ENCODE measurements around the gene GAB3. TPM values are rescaled to one million over a fixed set of nuclear protein-coding genes. Genes with fewer than 3 reads are reported as not detected.

Gene GAB3
- total RNA-seq, 1 donor from 2014 or later = 0.90 TPM

GRCh38 chrX:154658957-154659356 lies 91.9 kb downstream of the GAB3 start:
- H3K27me3 Mint-ChIP-seq (ENCODE audit: unreplicated experiment) = peaks cover 2% of the 10 kb centered on the region
- H3K27ac Mint-ChIP-seq (ENCODE audit: unreplicated experiment) = no peak overlapping the region
- H3K4me3 Mint-ChIP-seq (ENCODE audit: unreplicated experiment) = no peak overlapping the region
- no peaks in the 10 kb centered on the region for H3K36me3 Mint-ChIP-seq (ENCODE audit: low read depth, unreplicated experiment)
- no peak for TF ChIP-seq CTCF (IDR thresholded peaks at IDR 0.05; ENCODE audit: unreplicated experiment)
- H3K9me3 Mint-ChIP-seq (ENCODE audit: unreplicated experiment) = no peaks in the 10 kb centered on the region
- H3K4me1 Mint-ChIP-seq (ENCODE audit: unreplicated experiment) = no peaks in the 10 kb centered on the region
- DNase-seq (ENCODE audit: low spot score) = no peak

DNA sequence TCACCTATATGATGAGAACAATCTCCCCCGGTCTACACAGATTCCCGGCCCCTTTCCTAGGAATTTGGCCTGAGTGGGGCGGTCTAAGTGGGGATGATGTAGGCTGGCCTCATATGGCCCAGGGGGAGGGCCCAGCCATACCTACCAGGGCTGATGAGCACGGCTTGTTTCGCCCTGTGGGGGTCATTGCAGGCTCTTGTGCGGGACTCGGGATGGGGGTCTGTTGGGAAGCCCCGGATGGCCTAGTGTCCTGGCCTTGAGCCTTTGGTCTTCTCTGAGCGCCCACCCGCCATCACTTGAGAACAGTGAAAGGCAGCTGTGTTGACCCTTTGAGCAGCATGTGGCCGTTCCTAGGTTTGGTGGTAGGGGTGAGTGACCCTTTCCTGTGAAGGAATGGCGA lies 92.7 kb downstream of the GAB3 start:
- H3K4me1 Mint-ChIP-seq (ENCODE audit: unreplicated experiment) = no peaks in the 10 kb centered on the region

GRCh38 chrX:154657226-154657805 lies 93.6 kb downstream of the GAB3 start:
- DNase-seq (ENCODE audit: low spot score) = no peak
- Mint-ChIP-seq H3K4me3 (ENCODE audit: unreplicated experiment) (no peak overlapping the region), H3K27ac (ENCODE audit: unreplicated experiment) (no peak overlapping the region), H3K36me3 (ENCODE audit: low read depth, unreplicated experiment) (no peaks in the 10 kb centered on the region), H3K4me1 (ENCODE audit: unreplicated experiment) (no peaks in the 10 kb centered on the region), H3K9me3 (ENCODE audit: unreplicated experiment) (no peaks in the 10 kb centered on the region), H3K27me3 (ENCODE audit: unreplicated experiment) (peaks cover 2% of the 10 kb centered on the region)
- TF ChIP-seq CTCF (IDR thresholded peaks at IDR 0.05; ENCODE audit: unreplicated experiment) = no peak

More for the DNA sequence above, 92.7 kb downstream of the GAB3 start:
- Mint-ChIP-seq H3K9me3 (ENCODE audit: unreplicated experiment) (no peaks in the 10 kb centered on the region), H3K4me3 (ENCODE audit: unreplicated experiment) (no peak overlapping the region), H3K27ac (ENCODE audit: unreplicated experiment) (no peak overlapping the region), H3K36me3 (ENCODE audit: low read depth, unreplicated experiment) (no peaks in the 10 kb centered on the region), H3K27me3 (ENCODE audit: unreplicated experiment) (peaks cover 2% of the 10 kb centered on the region)
- no peak for TF ChIP-seq CTCF (IDR thresholded peaks at IDR 0.05; ENCODE audit: unreplicated experiment)
- DNase-seq (ENCODE audit: low spot score) = no peak

- Mint-ChIP-seq H3K9me3 (ENCODE audit: unreplicated experiment) (no peaks in the 10 kb centered on the region), H3K27me3 (ENCODE audit: unreplicated experiment) (peaks cover 2% of the 10 kb centered on the region), H3K4me3 (ENCODE audit: unreplicated experiment) (no peak overlapping the region), H3K36me3 (ENCODE audit: low read depth, unreplicated experiment) (no peaks in the 10 kb centered on the region), H3K27ac (ENCODE audit: unreplicated experiment) (no peak overlapping the region), H3K4me1 (ENCODE audit: unreplicated experiment) (no peaks in the 10 kb centered on the region)
- TF ChIP-seq CTCF (IDR thresholded peaks at IDR 0.05; ENCODE audit: unreplicated experiment) = no peak
- DNase-seq (ENCODE audit: low spot score) = no peak
Observed at GRCh38 chrX:154655786-154656185, 95.1 kb downstream of the GAB3 start.

DNA sequence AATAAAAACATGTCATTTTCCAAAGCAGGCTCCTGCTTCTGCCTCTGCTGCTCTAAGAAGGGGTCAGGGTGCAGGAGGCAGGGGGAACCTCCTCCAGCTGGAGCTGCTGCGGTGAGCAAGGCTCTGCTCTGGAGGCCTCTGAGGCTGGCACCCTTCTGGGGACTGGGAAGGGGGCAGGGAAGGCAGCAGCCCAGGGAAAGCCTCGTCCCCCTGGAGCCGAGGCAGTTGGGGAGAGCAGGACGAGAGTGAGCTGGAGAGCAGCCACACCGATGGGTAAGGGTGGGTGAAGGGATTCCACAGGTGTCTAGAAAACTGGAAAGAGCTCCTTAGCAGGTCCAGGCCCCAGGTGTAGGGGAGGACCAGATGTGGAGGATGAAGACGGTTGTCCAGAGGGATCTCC lies 95.5 kb downstream of the GAB3 start:
- Mint-ChIP-seq H3K4me1 (ENCODE audit: unreplicated experiment) (no peaks in the 10 kb centered on the region), H3K36me3 (ENCODE audit: low read depth, unreplicated experiment) (no peaks in the 10 kb centered on the region), H3K27me3 (ENCODE audit: unreplicated experiment) (peaks cover 2% of the 10 kb centered on the region), H3K4me3 (ENCODE audit: unreplicated experiment) (no peak overlapping the region), H3K9me3 (ENCODE audit: unreplicated experiment) (no peaks in the 10 kb centered on the region), H3K27ac (ENCODE audit: unreplicated experiment) (no peak overlapping the region)
- TF ChIP-seq CTCF (IDR thresholded peaks at IDR 0.05; ENCODE audit: unreplicated experiment) = no peak
- no peak for DNase-seq (ENCODE audit: low spot score)

All from endothelial cell (in vitro differentiated cells).